Mesendoderm (in vitro differentiated cells): ENCODE results near the gene LMOD1.
"Not testable (repeated sequence)": the region's sequence is repeated elsewhere in the genome, so short reads cannot be mapped to it uniquely, and the experiment has no call there.

Experiments
- DNase-seq: peaks from one replicate; pipeline ENCODE4 v3.0.0; 2013
- H2AK5ac ChIP-seq: 2 replicates; pipeline ENCODE4 v1.6.1; 2013; ENCODE audit warnings: low read length, inconsistent platforms
- H2BK120ac ChIP-seq: 2 replicates; pipeline ENCODE4 v1.6.1; 2013; ENCODE audit warnings: low read depth, mild to moderate bottlenecking, low read length, moderate library complexity, mixed read lengths
- H2BK15ac ChIP-seq: replicated peaks from 2 replicates; pipeline ENCODE4 v1.6.1; 2013; ENCODE audit warnings: low read depth, mild to moderate bottlenecking, moderate library complexity
- H2BK5ac ChIP-seq: 2 replicates; pipeline ENCODE4 v1.6.1; 2013; ENCODE audit warnings: low read length, inconsistent platforms
- H3K18ac ChIP-seq: 2 replicates; pipeline ENCODE4 v1.6.1; 2013; ENCODE audit warnings: mild to moderate bottlenecking, low read length, mixed read lengths
- H3K23ac ChIP-seq: one replicate; pipeline ENCODE4 v1.6.1; 2013; ENCODE audit warnings: low read length
- H3K27ac ChIP-seq: 2 replicates; pipeline ENCODE4 v1.5.1; 2013; ENCODE audit warnings: low read depth, mild to moderate bottlenecking, inconsistent platforms, low read length, moderate library complexity
- H3K27me3 ChIP-seq: 2 replicates; pipeline ENCODE4 v1.6.1; 2013; ENCODE audit warnings: low read length, control low read depth, mild to moderate bottlenecking, inconsistent platforms; ENCODE audit not compliant: insufficient read depth, poor library complexity
- H3K36me3 ChIP-seq: 2 replicates; pipeline ENCODE4 v1.6.1; 2013; ENCODE audit warnings: low read length, inconsistent platforms; ENCODE audit not compliant: control insufficient read depth, insufficient read depth
- H3K4ac ChIP-seq: one replicate; pipeline ENCODE4 v1.6.1; 2013; ENCODE audit warnings: low read depth, mild to moderate bottlenecking, low read length, moderate library complexity
- H3K4me1 ChIP-seq: 2 replicates; pipeline ENCODE4 v1.6.1; 2013; ENCODE audit warnings: low read depth, low read length, inconsistent platforms; ENCODE audit not compliant: control insufficient read depth
- H3K4me2 ChIP-seq: 2 replicates; pipeline ENCODE4 v1.6.1; 2013; ENCODE audit warnings: low read length
- H3K4me3 ChIP-seq: 2 replicates; pipeline ENCODE4 v1.5.1; 2013; ENCODE audit warnings: mild to moderate bottlenecking, low read length
- H3K56ac ChIP-seq: one replicate; pipeline ENCODE4 v1.6.1; 2013; ENCODE audit warnings: low read length
- H3K79me1 ChIP-seq: 2 replicates; pipeline ENCODE4 v1.6.1; 2013; ENCODE audit warnings: low read length, inconsistent platforms
- H3K79me2 ChIP-seq: 2 replicates; pipeline ENCODE4 v1.6.1; 2013; ENCODE audit warnings: mild to moderate bottlenecking, low read length; ENCODE audit not compliant: control insufficient read depth, insufficient read depth
- H3K9ac ChIP-seq: 2 replicates; pipeline ENCODE4 v1.6.1; 2013; ENCODE audit warnings: low read length, inconsistent platforms
- H4K5ac ChIP-seq: one replicate; pipeline ENCODE4 v1.6.1; 2013; ENCODE audit warnings: low read length
- H4K8ac ChIP-seq: one replicate; pipeline ENCODE4 v1.6.1; 2013; ENCODE audit warnings: low read depth, mild to moderate bottlenecking, control low read depth, low read length, moderate library complexity
- WGBS: extraction: QIAGEN DNeasy Blood & Tissue Kit; methylation state at CpG from one replicate; pipeline ENCODE4 v1.1.7; 2013; ENCODE audit warnings: low lambda C conversion rate, missing lambda C conversion rate; ENCODE audit not compliant: insufficient coverage; ENCODE audit errors: extremely low coverage; 5-methylcytosine and 5-hydroxymethylcytosine counted together

The LMOD1 gene

DNA sequence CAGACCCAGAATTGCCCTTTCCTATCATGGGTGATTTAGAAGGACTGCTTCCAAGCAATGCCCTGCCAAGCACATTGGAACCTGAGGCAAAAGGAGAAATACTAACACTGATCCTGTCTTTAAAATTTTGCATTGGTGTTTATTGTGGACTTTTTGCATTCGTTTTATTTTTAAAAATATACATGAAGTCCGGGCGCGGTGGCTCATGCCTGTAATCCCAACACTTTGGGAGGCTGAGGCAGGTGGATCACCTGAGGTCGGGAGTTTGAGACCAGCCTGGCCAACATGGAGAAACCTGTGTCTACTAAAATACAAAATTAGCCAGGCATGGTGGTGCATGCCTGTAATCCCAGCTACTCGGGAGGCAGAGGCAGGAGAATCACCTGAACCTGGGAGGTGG is 45.3 kb downstream of the LMOD1 start:
- H2AK5ac ChIP-seq, H3K79me2 ChIP-seq, DNase-seq, H3K36me3 ChIP-seq, H2BK5ac ChIP-seq, H2BK120ac ChIP-seq, H3K27ac ChIP-seq, H3K23ac ChIP-seq, H3K79me1 ChIP-seq, H3K56ac ChIP-seq, H3K9ac ChIP-seq, H3K27me3 ChIP-seq, H3K18ac ChIP-seq, H2BK15ac ChIP-seq, H3K4me3 ChIP-seq, H3K4ac ChIP-seq, H4K5ac ChIP-seq, H4K8ac ChIP-seq, H3K4me1 ChIP-seq, H3K4me2 ChIP-seq: not testable (repeated sequence)
- no CpG with 5 or more reads among the region's 6 CpGs for WGBS

DNA sequence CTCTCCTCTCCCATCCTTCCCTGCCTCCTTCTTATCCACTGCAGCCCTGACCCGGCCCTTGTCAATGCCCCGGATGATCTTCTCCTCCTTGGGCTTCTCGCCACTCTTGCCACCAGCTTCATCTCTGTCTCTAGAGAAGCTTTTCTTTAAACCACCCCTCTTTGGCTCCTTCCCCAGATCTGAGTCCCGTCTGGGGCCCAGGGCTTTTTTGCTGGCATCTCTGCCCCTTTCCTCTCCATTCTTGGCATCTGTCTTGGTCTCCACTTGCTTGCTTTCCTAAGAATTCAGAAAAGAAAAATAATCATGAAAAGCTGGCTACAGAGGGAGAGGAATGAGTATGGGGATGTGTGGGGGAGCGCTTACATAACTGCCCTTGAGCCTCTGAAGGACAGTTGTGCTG is 45.9 kb downstream of the LMOD1 start:
- Histone ChIP-seq H3K4me2 (no peak overlapping the region), H3K36me3 (no peaks in the 10 kb centered on the region), H3K4me1 (no peaks in the 10 kb centered on the region), H3K18ac (no peak overlapping the region), H4K8ac (no peak overlapping the region), H3K4me3 (no peak overlapping the region), H3K27me3 (no peaks in the 10 kb centered on the region), H3K79me2 (no peaks in the 10 kb centered on the region), H3K79me1 (no peaks in the 10 kb centered on the region), H2BK5ac (no peak overlapping the region), H4K5ac (no peak overlapping the region), H3K9ac (no peak overlapping the region), H2BK120ac (no peak overlapping the region), H3K4ac (no peak overlapping the region), H3K23ac (no peak overlapping the region), H3K27ac (no peak overlapping the region), H2AK5ac (no peak overlapping the region), H3K56ac (no peak overlapping the region), H2BK15ac (no peak overlapping the region)
- WGBS: no CpG with 5 or more reads among the region's 5 CpGs
- DNase-seq: no peak

DNA sequence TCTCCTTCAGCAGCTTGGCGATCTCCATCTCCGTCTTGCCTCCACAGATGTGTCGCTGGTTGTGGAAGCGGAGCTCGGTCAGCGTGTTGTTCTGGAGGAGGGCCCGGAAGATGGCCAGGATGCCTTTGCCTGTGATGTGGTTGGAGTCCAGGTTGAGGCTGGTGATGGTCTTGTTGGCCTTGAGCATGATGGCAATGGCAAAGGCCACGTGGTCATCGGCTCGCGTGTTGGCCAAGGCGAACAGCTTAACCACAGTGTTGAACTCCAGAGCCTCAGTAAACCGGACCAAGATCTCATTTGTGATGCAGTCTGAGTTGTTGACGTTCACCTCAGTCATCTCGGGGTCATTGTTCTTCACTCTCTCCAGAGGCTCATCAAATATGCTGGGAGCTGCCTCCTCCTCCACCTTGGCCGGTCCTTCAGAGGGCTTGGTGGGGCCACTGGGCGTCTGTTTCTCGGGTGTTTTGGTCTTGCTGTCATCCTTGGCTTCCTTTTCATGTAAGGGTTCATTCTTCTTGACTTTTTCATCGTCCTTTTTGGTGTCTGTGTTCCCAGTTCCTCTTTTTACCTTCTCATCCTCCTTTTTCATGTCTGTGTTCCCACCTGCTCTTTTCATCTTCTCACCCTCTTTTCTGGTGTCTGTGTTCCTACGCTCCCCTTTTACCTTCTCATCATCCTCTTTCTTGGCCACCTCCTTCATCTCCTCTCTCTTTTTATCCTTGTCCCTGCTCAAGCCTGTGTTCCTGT is 46.5 kb downstream of the LMOD1 start:
- no peak overlapping the region for H2AK5ac ChIP-seq
- no peak overlapping the region for H2BK15ac ChIP-seq
- no peak overlapping the region for H3K56ac ChIP-seq
- no peaks in the 10 kb centered on the region for H3K36me3 ChIP-seq
- no peak overlapping the region for H3K4me3 ChIP-seq
- no peak overlapping the region for H3K23ac ChIP-seq
- H3K4ac ChIP-seq: no peak overlapping the region
- no peak overlapping the region for H4K5ac ChIP-seq
- no peak overlapping the region for H3K27ac ChIP-seq
- H3K9ac ChIP-seq: no peak overlapping the region
- no peaks in the 10 kb centered on the region for H3K27me3 ChIP-seq
- H2BK120ac ChIP-seq: no peak overlapping the region
- no peak overlapping the region for H3K4me2 ChIP-seq
- H3K4me1 ChIP-seq: no peaks in the 10 kb centered on the region
- H3K18ac ChIP-seq: no peak overlapping the region
- no peaks in the 10 kb centered on the region for H3K79me1 ChIP-seq
- no peak overlapping the region for H2BK5ac ChIP-seq
- no peaks in the 10 kb centered on the region for H3K79me2 ChIP-seq
- WGBS: no CpG with 5 or more reads among the region's 20 CpGs
- DNase-seq: no peak
- no peak overlapping the region for H4K8ac ChIP-seq

DNA sequence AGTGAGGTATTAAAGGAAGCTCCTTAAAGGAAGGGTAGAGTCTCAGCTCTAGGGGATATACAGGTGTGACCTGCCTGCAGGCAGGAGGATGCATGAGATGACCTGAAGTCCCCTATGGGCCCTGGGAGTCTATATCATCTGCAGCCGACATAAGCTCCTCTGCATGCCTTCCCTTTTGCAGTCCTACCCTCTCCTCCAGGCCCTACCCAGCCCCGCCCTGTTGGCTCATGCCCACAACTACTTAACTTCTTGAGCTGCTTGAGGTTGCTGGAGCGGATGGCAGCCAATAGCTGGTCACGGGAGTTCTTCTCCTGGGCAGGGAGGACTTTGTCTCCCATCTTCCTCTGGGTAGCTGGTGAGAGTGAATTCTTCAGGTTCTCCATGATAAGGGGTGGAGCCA is 47.4 kb downstream of the LMOD1 start:
- Histone ChIP-seq H3K9ac (no peak overlapping the region), H3K36me3 (no peaks in the 10 kb centered on the region), H4K8ac (no peak overlapping the region), H2BK120ac (no peak overlapping the region), H3K4me1 (no peaks in the 10 kb centered on the region), H3K56ac (no peak overlapping the region), H3K4me3 (no peak overlapping the region), H2BK15ac (no peak overlapping the region), H3K18ac (no peak overlapping the region), H2BK5ac (no peak overlapping the region), H3K4me2 (no peak overlapping the region), H2AK5ac (no peak overlapping the region), H3K27ac (no peak overlapping the region), H3K79me1 (no peaks in the 10 kb centered on the region), H3K4ac (no peak overlapping the region), H3K79me2 (no peaks in the 10 kb centered on the region), H4K5ac (no peak overlapping the region), H3K23ac (no peak overlapping the region), H3K27me3 (no peaks in the 10 kb centered on the region)
- no peak for DNase-seq
- no CpG with 5 or more reads among the region's 4 CpGs for WGBS

DNA sequence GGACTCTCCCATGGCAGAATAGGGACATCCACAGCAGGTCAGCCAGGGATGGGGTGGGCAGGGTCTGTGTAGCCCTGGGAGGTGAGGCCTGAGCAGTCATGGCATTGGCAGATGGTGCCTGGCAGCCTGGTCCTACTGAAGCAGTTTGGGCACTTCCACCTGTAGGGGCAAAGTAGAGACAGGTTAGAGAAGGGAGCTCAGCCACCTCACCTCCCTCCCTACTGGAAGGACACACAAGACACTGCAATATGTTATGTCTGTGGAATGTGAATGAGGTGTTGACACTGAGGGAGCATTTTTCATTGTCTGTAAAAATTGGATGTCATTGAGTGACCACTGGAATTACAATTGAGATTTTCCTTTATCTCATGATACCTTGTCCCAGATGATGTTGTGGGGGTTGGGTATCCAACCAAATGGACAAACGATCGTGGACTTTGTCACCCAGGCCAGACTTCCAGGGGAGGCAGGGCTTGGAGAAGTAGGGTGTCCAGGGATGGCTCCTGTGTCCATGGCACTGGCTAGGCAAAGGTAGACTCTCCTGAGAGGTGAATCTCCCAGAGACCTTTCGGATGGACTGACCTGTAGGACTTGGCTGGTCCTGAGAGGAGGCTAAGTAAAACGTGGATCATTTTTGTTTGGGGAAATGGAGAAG is 48.0 kb downstream of the LMOD1 start:
- Histone ChIP-seq H3K79me2 (no peaks in the 10 kb centered on the region), H4K8ac (no peak overlapping the region), H2BK120ac (no peak overlapping the region), H3K79me1 (no peaks in the 10 kb centered on the region), H3K27ac (no peak overlapping the region), H3K18ac (no peak overlapping the region), H3K23ac (no peak overlapping the region), H3K27me3 (no peaks in the 10 kb centered on the region), H3K4me3 (no peak overlapping the region), H3K56ac (no peak overlapping the region), H3K4me1 (no peaks in the 10 kb centered on the region), H3K36me3 (no peaks in the 10 kb centered on the region), H2BK5ac (no peak overlapping the region), H3K9ac (no peak overlapping the region), H4K5ac (no peak overlapping the region), H3K4ac (no peak overlapping the region), H2AK5ac (no peak overlapping the region), H3K4me2 (no peak overlapping the region), H2BK15ac (no peak overlapping the region)
- no peak for DNase-seq
- WGBS: no CpG with 5 or more reads among the region's 4 CpGs
